ENCODE results near the gene CUEDC2.

GRCh38 chr10:102400076-102400475, 32.3 kb downstream of the CUEDC2 start:
- no peak for TF ChIP-seq CTCF (IDR thresholded peaks at IDR 0.05; ENCODE audit: low read length)
- TF ChIP-seq EZH2 (IDR thresholded peaks at IDR 0.05; ENCODE audit: borderline replicate concordance, low read length), result no peak
